ENCODE results near the gene NBEA.

The NBEA gene

DNA sequence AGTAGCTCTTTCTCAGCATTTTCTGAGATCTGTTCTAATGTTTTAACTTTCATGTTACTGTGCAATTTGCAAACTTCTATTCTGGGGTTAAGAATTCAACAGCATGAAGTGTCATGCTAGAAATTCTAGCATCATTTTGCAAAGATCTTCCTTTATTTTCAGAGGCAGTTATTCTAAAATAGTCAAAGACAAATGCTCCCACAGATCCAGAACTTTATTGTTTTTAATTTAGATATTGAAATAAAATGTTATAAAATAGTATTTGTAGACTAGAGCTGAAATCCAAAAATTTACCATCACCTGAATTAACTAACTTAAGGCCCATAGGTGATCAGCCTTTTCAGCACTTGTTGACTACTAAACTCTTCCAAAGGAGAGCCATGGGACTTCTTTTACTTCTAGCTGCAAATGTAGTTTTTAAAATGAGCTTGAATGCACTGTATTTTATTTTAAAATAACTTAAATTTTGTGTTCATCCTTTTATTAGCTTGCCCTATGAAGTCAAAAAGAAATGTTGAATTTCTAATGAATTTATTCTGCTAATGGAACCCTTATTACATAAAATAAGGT, 531.2 kb downstream of the NBEA start:
- Histone ChIP-seq H3K27me3 (ENCODE audit: insufficient read depth, low read length) (no peaks in the 10 kb centered on the region), H3K79me2 (ENCODE audit: control insufficient read depth, insufficient read depth, low read length, unreplicated experiment) (peaks cover 23% of the 10 kb centered on the region), H2AFZ (ENCODE audit: low read length, unreplicated experiment) (no peak overlapping the region), H3K36me3 (ENCODE audit: insufficient read depth, low read length) (no peaks in the 10 kb centered on the region), H3K4me3 (ENCODE audit: low read depth, low read length) (peak overlapping the region; percentile 94), H3K4me1 (ENCODE audit: control insufficient read depth, insufficient read depth, low read length, unreplicated experiment) (no peaks in the 10 kb centered on the region), H3K27ac (ENCODE audit: low read depth, low read length) (no peak overlapping the region)

DNA sequence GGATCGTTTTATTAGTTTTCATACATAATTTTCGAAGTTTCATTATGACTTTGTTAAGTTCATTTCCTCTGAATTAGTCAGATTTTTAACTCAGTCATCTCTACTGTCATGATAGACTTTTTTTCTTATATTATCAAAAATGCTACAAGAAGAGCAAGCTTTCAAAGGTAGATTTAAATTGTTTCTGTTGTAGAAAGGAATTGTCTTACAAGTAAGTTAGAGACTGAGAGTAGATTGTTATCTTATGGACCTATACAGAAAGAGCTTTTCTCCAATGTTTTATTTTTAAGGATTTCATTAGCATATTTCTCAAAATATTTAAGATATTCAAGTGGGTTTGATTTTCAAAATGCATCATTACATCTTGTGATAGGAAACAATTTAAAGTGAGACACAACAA, 531.7 kb downstream of the NBEA start:
- H2AFZ ChIP-seq (ENCODE audit: low read length, unreplicated experiment): no peak overlapping the region
- H3K79me2 ChIP-seq (ENCODE audit: control insufficient read depth, insufficient read depth, low read length, unreplicated experiment): peaks cover 23% of the 10 kb centered on the region
- H3K27ac ChIP-seq (ENCODE audit: low read depth, low read length): no peak overlapping the region
- H3K4me1 ChIP-seq (ENCODE audit: control insufficient read depth, insufficient read depth, low read length, unreplicated experiment): no peaks in the 10 kb centered on the region
- no peaks in the 10 kb centered on the region for H3K36me3 ChIP-seq (ENCODE audit: insufficient read depth, low read length)
- no peaks in the 10 kb centered on the region for H3K27me3 ChIP-seq (ENCODE audit: insufficient read depth, low read length)
- H3K4me3 ChIP-seq (ENCODE audit: low read depth, low read length): peak overlapping the region; percentile 94

DNA sequence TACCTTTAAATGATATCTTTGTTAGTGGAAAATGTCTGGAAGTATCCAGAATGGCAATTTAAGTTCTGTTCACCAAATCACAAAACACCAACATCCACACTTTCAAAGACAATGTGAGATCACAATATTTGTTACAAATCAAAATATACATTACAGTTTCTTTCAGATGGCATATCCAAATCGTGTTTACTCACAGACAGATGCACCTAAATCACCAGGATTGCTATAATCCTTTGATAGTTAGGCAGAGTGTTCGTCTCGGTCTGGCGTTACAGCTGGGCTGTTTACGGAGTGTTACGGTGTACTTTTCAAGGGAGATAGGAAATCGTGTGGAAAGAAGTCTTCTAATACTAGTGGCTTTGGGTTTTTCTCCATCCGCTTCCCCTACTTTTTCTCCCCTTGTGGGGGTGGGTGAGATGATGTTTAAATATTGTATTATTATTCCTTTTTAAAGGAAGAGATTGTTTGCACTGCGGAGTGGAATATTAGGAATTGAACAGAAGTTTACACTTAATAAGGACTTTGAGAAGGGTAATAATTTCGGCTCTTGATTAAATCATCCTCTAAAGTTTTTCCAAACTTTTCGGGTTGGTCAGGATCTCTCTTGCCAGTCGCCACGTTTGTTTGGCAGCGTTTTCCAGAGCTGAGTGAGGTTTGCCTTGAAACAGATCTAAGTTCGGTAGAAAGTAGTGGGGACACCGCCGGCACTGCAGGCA, 532.6 kb downstream of the NBEA start:
- Histone ChIP-seq H3K4me1 (ENCODE audit: control insufficient read depth, insufficient read depth, low read length, unreplicated experiment) (no peaks in the 10 kb centered on the region), H3K4me3 (ENCODE audit: low read depth, low read length) (peak overlapping the region; percentile 94), H3K36me3 (ENCODE audit: insufficient read depth, low read length) (no peaks in the 10 kb centered on the region), H3K27ac (ENCODE audit: low read depth, low read length) (peak overlapping the region; percentile 14; the same call in 1 of the 2 replicates), H3K27me3 (ENCODE audit: insufficient read depth, low read length) (no peaks in the 10 kb centered on the region), H2AFZ (ENCODE audit: low read length, unreplicated experiment) (peak overlapping the region; percentile 97), H3K79me2 (ENCODE audit: control insufficient read depth, insufficient read depth, low read length, unreplicated experiment) (peaks cover 23% of the 10 kb centered on the region)

DNA sequence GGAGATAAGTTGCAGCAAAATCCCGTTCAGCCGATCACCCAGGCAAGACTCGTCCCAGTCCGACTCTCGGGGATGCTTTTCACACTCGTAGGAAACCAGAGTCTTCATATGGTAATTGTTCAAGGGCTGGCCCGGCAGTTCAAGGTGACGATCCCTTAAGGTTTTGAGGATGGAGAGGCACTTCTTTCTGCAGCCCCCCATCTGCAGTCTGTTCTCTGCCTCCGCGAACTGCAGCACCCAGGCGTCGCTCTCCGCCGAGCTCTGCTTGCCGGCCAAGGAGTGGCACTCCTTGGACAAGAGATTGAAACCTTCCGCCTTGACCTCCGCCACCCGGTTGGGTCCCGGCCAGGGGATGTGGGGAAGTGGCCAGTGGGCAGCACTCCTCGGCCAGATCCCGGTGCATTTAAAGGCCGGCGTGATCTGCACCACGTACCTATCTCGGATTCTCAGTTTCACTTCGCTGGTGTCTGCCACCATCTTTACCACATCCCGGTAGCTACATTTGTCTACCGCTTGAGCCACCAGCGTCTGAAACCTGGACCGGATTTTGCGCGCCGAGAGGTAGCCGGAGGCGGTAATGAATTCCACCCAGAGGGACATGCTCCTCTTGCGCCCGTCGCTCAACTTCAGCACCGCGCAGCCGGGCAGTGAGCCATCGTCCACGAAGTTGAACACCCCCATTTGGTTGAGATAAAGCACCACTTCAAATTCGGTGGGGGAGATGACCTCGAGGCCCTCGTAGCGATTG, 533.3 kb downstream of the NBEA start:
- H3K27ac ChIP-seq (ENCODE audit: low read depth, low read length): peak overlapping the region; percentile 45
- peaks cover 23% of the 10 kb centered on the region for H3K79me2 ChIP-seq (ENCODE audit: control insufficient read depth, insufficient read depth, low read length, unreplicated experiment)
- H3K4me1 ChIP-seq (ENCODE audit: control insufficient read depth, insufficient read depth, low read length, unreplicated experiment): no peaks in the 10 kb centered on the region
- H3K36me3 ChIP-seq (ENCODE audit: insufficient read depth, low read length): no peaks in the 10 kb centered on the region
- no peaks in the 10 kb centered on the region for H3K27me3 ChIP-seq (ENCODE audit: insufficient read depth, low read length)
- H3K4me3 ChIP-seq (ENCODE audit: low read depth, low read length): peak overlapping the region; percentile 94
- peak overlapping the region; percentile 97 for H2AFZ ChIP-seq (ENCODE audit: low read length, unreplicated experiment)

DNA sequence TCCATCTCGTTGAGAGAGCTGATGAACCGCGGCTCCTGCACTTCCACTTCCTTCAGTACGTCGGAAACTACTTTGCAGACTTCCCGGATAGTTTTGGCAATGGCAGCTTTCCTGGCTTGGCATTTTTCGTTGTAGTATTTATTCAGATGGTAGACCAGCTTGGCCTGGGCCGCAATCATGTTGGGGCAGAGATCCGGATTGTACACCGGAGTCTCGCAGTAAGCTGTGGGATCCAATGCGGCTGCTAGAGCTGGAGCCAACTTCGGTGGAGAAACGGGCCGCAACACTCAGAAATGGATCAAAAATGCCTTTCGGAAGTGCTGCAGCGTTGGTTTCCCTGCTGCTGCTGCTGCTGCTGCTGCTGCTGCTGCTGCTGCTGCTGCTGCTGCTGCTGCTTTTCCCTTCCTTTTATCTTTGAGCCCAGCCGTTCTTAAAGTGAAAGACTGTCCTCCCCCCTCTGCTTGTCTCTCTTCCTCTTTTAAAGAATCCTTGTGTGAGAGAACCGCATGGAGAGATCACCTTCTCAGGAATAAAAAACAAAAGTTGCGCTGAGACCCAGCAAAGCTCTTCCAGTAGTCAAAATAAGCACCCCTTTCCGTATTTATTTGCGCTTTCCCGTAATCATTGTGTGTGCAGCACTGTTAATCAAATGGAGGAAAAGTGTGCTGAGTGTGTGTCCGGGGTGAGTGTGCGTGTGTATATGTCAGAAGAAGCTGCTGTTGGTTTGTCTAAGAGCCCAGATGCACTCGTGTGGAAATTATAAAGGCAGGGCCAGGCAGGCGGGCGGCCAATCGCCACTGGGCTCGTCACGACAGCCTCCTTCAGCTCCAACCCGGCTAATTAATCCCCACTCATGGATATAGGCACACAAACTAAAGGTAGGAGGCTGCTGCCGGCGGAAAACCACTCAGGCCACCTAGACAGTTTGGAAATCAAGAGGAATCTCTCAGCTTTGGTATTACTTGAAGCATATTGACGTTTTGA, 534.2 kb downstream of the NBEA start, which contains the start of gene MAB21L1:
MAB21L1 (minus strand) TSS at position 730 of the 984 bp plus-strand sequence; CDS start at position 179, 551 bp downstream.
- H3K27me3 ChIP-seq (ENCODE audit: insufficient read depth, low read length): no peaks in the 10 kb centered on the region
- no peaks in the 10 kb centered on the region for H3K4me1 ChIP-seq (ENCODE audit: control insufficient read depth, insufficient read depth, low read length, unreplicated experiment)
- peak within 1 kb of the TSS; percentile 45 for H3K27ac ChIP-seq (ENCODE audit: low read depth, low read length)
- peak within 1 kb of the TSS; percentile 97 for H2AFZ ChIP-seq (ENCODE audit: low read length, unreplicated experiment)
- H3K79me2 ChIP-seq (ENCODE audit: control insufficient read depth, insufficient read depth, low read length, unreplicated experiment): peaks cover 23% of the 10 kb centered on the region
- no peaks in the 10 kb centered on the region for H3K36me3 ChIP-seq (ENCODE audit: insufficient read depth, low read length)
- H3K4me3 ChIP-seq (ENCODE audit: low read depth, low read length): peak within 1 kb of the TSS; percentile 94

DNA sequence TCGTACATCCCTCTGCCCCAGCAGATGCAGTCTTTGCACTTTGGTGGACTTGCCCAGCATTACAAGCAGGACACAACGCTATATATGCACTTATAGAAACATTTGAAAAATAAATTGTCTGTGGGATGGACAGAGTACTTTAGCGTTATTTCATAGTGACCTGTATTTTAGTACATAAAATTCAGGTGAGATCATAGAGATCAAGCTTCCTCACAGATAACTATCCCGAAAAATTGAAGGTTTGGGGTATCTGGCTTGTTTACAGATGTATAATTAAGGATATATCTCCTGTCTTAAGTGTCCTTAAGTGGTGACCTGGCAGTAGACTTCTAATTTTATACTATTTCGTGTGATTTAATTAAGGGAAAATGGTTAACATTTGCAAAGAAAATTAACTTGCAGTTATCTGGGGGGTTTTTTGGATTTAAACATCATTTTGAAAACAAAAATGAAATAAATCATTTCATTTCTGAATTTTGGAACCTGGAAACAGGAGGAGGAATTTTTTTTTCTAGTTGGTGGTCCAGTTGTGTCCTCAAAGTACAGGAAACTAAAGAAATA, 535.4 kb downstream of the NBEA start:
- H3K4me3 ChIP-seq (ENCODE audit: low read depth, low read length): no peak overlapping the region
- no peaks in the 10 kb centered on the region for H3K4me1 ChIP-seq (ENCODE audit: control insufficient read depth, insufficient read depth, low read length, unreplicated experiment)
- peaks cover 20% of the 10 kb centered on the region for H3K79me2 ChIP-seq (ENCODE audit: control insufficient read depth, insufficient read depth, low read length, unreplicated experiment)
- H2AFZ ChIP-seq (ENCODE audit: low read length, unreplicated experiment): no peak overlapping the region
- no peaks in the 10 kb centered on the region for H3K36me3 ChIP-seq (ENCODE audit: insufficient read depth, low read length)
- no peaks in the 10 kb centered on the region for H3K27me3 ChIP-seq (ENCODE audit: insufficient read depth, low read length)
- no peak overlapping the region for H3K27ac ChIP-seq (ENCODE audit: low read depth, low read length)

DNA sequence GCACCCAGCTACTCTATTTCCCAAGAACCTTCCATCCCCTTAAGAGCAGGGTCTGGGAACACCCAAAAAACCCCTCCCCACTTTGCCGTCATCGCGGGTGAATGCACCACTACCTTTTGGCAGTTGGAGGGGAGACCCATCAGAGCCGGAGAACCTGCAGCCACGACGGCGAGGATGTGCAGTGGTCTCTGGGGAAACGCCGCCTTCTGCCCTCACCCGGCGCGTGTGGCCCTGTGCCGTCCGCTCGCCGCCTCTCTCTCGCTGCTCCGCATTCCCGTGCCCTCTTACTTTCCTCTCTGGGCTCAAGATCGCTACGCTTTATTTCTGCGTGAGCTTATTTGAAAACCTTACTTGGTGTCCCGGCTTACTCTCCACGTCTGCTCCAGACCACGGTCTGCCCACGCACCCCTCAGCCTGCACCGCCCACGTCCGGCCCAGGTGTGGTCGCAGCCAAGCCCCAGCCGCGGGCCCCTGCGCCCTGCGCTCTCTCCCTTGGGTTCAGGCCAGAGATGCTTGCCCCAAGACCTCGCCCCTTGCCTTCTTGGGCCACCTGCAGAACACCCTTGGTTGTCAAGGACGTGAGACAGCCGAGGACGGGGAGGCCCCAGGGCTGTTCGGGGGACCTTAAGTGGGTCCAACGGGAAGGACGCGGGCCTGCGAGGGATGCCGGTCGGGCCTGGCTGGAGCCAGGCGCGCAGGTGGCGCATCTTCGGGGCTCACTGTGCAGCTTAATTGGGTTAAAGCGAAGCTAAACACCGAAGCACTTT, 536.4 kb downstream of the NBEA start:
- Histone ChIP-seq H3K4me3 (ENCODE audit: low read depth, low read length) (no peak overlapping the region), H3K4me1 (ENCODE audit: control insufficient read depth, insufficient read depth, low read length, unreplicated experiment) (no peaks in the 10 kb centered on the region), H3K27me3 (ENCODE audit: insufficient read depth, low read length) (no peaks in the 10 kb centered on the region), H3K36me3 (ENCODE audit: insufficient read depth, low read length) (no peaks in the 10 kb centered on the region), H3K79me2 (ENCODE audit: control insufficient read depth, insufficient read depth, low read length, unreplicated experiment) (peaks cover 14% of the 10 kb centered on the region), H2AFZ (ENCODE audit: low read length, unreplicated experiment) (no peak overlapping the region), H3K27ac (ENCODE audit: low read depth, low read length) (no peak overlapping the region)

DNA sequence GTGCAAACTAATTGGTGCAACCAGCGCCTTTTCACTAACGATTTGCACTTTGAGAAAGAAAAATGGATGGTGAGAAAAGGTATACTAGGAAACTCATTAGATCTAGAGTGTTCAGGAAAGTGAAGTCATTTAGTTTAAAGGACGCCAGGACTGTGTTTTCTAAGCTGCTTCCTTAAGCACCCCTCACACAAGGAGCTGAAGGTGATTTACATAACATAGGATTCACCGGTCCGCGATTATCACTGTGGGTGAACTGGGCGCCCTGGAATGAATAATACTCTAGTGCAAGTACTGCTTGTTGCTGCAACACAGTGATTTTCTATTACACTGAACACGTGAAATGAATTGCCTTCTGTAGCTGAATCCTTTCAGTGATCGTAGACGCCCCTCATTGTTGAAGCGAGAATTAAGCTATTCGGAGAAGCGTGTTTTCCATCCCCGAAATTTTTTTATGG, 537.0 kb downstream of the NBEA start:
- Histone ChIP-seq H3K27me3 (ENCODE audit: insufficient read depth, low read length) (no peaks in the 10 kb centered on the region), H3K27ac (ENCODE audit: low read depth, low read length) (no peak overlapping the region), H3K4me1 (ENCODE audit: control insufficient read depth, insufficient read depth, low read length, unreplicated experiment) (no peaks in the 10 kb centered on the region), H3K4me3 (ENCODE audit: low read depth, low read length) (no peak overlapping the region), H3K36me3 (ENCODE audit: insufficient read depth, low read length) (no peaks in the 10 kb centered on the region), H3K79me2 (ENCODE audit: control insufficient read depth, insufficient read depth, low read length, unreplicated experiment) (peaks cover 11% of the 10 kb centered on the region), H2AFZ (ENCODE audit: low read length, unreplicated experiment) (no peak overlapping the region)

DNA sequence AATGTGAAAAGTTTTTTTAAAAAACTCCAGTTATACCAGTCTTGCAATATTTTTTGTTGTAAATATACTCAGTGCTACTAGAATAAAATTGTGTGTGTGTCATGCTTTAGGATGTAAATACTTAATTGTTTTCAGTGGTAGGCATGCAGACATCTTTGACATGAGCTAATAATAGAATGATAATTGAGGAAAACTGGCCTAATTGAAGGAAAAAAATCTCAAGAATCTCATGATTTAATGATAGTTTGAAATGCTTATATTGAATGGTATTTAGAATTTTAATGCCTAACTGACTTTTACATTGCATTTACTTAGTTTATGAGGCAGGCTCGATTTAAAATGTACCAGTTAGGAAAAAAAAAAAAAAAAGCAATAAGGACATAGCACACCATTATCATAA, 537.6 kb downstream of the NBEA start:
- Histone ChIP-seq H3K27ac (ENCODE audit: low read depth, low read length) (no peak overlapping the region), H3K27me3 (ENCODE audit: insufficient read depth, low read length) (no peaks in the 10 kb centered on the region), H3K79me2 (ENCODE audit: control insufficient read depth, insufficient read depth, low read length, unreplicated experiment) (peaks cover 7% of the 10 kb centered on the region), H3K4me1 (ENCODE audit: control insufficient read depth, insufficient read depth, low read length, unreplicated experiment) (no peaks in the 10 kb centered on the region), H2AFZ (ENCODE audit: low read length, unreplicated experiment) (no peak overlapping the region), H3K4me3 (ENCODE audit: low read depth, low read length) (no peak overlapping the region), H3K36me3 (ENCODE audit: insufficient read depth, low read length) (no peaks in the 10 kb centered on the region)
